ENCODE results near the gene FPR1. TPM values are rescaled to one million over a fixed set of nuclear protein-coding genes. Genes with fewer than 3 reads are reported as not detected.

Gene FPR1
- total RNA-seq, 1 donor from 2014 or later, result 53.3 TPM

- H3K4me3 ChIP-seq, result no peak overlapping the region
- no peaks in the 10 kb centered on the region for H3K9me3 ChIP-seq
- H3K4me1 ChIP-seq, result peaks cover 8% of the 10 kb centered on the region
- H3K27ac ChIP-seq, result no peak overlapping the region
- no peak for TF ChIP-seq CTCF (IDR thresholded peaks at IDR 0.05)
- peak; percentile 55 for ATAC-seq
- H3K36me3 ChIP-seq, result no peaks in the 10 kb centered on the region
- intact Hi-C loops (cut with DNase I), result no loop called here
- DNase-seq, result no peak
- no peaks in the 10 kb centered on the region for H3K27me3 ChIP-seq
Measured at GRCh38 chr19:51789061-51789795, 37.5 kb upstream of the FPR1 start.

- DNase-seq, result no peak
- ATAC-seq, result no peak
- Histone ChIP-seq H3K4me1 (peaks cover 8% of the 10 kb centered on the region), H3K9me3 (no peaks in the 10 kb centered on the region), H3K27ac (no peak overlapping the region), H3K4me3 (no peak overlapping the region), H3K27me3 (no peaks in the 10 kb centered on the region), H3K36me3 (no peaks in the 10 kb centered on the region)
- intact Hi-C loops (cut with DNase I), result no loop called here
- TF ChIP-seq CTCF (IDR thresholded peaks at IDR 0.05), result no peak
Measured at GRCh38 chr19:51788029-51788428, 36.4 kb upstream of the FPR1 start.

- ATAC-seq, result peak; percentile 51
- Histone ChIP-seq H3K4me3 (no peak overlapping the region), H3K36me3 (no peaks in the 10 kb centered on the region), H3K9me3 (no peaks in the 10 kb centered on the region), H3K27ac (peak overlapping the region; percentile 63), H3K4me1 (peaks cover 8% of the 10 kb centered on the region), H3K27me3 (no peaks in the 10 kb centered on the region)
- intact Hi-C loops (cut with DNase I), result no loop called here
- no peak for DNase-seq
- TF ChIP-seq CTCF (IDR thresholded peaks at IDR 0.05), result no peak
Measured at GRCh38 chr19:51786646-51787494, 35.2 kb upstream of the FPR1 start.

- Histone ChIP-seq H3K36me3 (no peaks in the 10 kb centered on the region), H3K27me3 (no peaks in the 10 kb centered on the region), H3K4me1 (peaks cover 8% of the 10 kb centered on the region), H3K9me3 (no peaks in the 10 kb centered on the region), H3K4me3 (no peak overlapping the region), H3K27ac (peak overlapping the region; percentile 70)
- DNase-seq (peak; percentile 70), ATAC-seq (peak; percentile 89)
- TF ChIP-seq CTCF (IDR thresholded peaks at IDR 0.05), result no peak
- intact Hi-C loops (cut with DNase I), result no loop called here
Measured at GRCh38 chr19:51784922-51785690, 33.4 kb upstream of the FPR1 start.

GRCh38 chr19:51784109-51784785 is 32.6 kb upstream of the FPR1 start:
- Histone ChIP-seq H3K27ac (peak overlapping the region; percentile 40), H3K36me3 (no peaks in the 10 kb centered on the region), H3K4me1 (peaks cover 8% of the 10 kb centered on the region), H3K4me3 (no peak overlapping the region), H3K9me3 (no peaks in the 10 kb centered on the region), H3K27me3 (no peaks in the 10 kb centered on the region)
- intact Hi-C loops (cut with DNase I), result no loop called here
- no peak for TF ChIP-seq CTCF (IDR thresholded peaks at IDR 0.05)
- no peak for DNase-seq
- no peak for ATAC-seq
